Right ventricle myocardium inferior (tissue), 1 donor: ENCODE data around the gene CCL1. TPM values are rescaled to one million over a fixed set of nuclear protein-coding genes. Genes with fewer than 3 reads are reported as not detected.

ENCODE experiments used
- ATAC-seq: fragments of 200-7000 bp; cut with Tn5 transposase; one replicate; pipeline ENCODE4 v1.9.1; 2020; ENCODE audit warnings: mild to moderate bottlenecking, moderate library complexity
- DNase-seq: peaks from one replicate; pipeline ENCODE4 v3.0.0; 2021; ENCODE audit errors: missing footprints
- intact Hi-C: fragments of 100-400 bp; cut with DNase I; formaldehyde crosslinking; loops from one replicate; pipeline ENCODE4 v1.11.0; 2022
- total RNA-seq: library from RNA; stranded (reverse); fragmentation: NEBNext Ultra II Directional; extraction: Animal tissue kit (Norgen Biotek cat#: 25700); gene quantifications from one replicate; pipeline ENCODE4 v1.2.1, GENCODE V29; 2021
- donor health status: DM: no; HTN: yes; CAD: no; lungs with severe emphysema.

CCL1 gene
- total RNA-seq, 1 donor from 2014 or later: not detected

DNA sequence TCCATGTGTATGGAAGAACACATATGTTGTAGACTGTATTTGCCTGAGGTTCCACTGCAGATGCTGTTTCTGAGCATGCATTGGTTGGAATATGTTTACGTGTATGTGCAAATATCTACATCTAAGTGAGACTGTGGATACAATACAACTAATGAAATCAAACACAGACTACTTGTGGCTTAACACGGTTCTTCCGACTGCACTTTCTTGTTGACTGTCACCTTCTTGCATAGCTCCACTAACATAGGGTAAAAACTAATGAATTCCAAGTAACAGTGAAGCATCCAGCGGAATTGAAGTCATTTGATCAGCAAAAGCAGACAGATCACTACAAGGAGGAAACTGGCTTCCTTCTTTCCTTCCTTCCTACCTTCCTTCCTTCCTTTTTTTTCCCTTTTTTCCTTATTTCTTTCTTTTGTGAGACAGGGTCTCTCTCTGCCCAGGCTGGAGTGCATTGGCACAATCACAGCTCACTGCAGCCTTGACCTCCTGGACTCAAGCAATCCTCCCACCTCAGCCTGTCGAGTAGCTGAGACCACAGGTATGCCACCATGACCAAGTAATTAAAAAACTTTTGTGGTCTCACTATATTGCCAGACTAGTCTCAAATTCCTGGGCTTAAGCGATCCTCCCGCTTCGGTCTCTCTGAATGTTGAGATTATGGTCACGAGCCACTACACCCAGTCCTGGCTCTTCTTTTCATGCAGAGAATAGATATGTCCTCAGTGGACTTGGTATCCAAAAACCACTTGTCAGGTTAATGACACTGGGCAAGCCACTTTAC, 22.0 kb upstream of the CCL1 start:
- no peak for ATAC-seq
- intact Hi-C loops: no loop called here

DNA sequence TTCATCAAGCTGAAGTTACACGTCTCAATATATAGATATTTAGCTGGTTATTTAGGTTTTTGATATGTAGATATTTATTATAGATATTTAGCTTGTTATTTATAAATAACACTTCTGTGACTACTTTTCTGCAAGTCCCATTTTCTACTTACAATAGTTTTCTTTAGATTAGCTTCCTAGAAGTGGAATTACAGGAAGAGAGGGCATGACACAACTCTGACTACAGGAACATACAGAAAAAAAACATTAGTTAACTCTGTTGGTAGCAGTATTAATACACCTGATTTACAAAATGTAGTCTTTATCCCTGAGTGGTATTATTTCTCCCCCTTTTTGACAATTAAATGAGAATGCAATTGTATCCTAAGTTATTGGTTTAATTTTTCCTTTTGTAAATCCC, 21.2 kb upstream of the CCL1 start:
- ATAC-seq: no peak

More for the DNA sequence above, 22.0 kb upstream of the CCL1 start:
- no peak for DNase-seq

DNA sequence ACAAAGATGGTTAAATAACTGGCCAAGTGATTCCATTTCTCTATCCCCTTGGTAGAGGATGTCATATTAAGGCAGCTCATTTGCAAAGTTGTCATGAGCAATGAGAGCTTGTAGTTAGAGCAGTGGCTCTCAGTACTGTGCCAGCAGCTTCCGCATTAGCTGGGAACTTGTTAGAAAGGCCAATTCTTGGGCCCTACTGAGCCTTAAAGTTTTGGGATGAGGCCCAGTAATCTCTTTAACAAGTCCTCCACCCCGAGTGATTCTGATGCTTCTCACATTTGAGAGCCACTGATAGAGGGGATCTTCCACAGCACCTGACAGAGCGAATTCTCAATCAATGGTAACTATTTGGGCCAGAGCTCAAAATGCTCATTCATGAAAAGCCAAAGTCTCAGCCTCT, 20.2 kb upstream of the CCL1 start:
- no peak for DNase-seq
- intact Hi-C loops: no loop called here
- no peak for ATAC-seq

More for the DNA sequence above, 21.2 kb upstream of the CCL1 start:
- DNase-seq: no peak
- intact Hi-C loops: no loop called here

DNA sequence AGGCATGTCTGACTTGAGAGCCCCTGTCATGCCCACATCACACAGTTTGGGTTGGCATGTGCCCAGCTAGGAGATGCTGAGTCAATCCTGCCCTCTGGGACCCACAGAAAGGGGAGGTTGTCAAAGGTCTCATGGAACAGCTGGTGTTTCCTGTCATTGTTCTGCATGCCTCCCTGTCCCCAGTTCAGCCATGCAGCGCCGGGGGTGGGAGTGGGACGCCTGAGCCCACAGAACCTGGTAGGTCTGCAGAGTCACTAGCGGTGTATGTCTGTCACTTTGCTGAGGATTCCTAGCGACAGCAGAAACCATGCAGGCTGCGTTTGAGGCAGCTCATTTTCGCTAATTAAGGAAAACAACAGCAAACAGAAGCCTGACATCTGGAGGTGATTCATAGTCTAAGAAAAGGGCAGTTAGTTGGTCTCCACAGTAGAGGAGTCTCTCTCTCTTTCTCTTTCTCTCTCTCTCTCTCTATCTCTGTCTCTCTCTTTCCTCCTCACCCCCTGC, 19.6 kb upstream of the CCL1 start:
- ATAC-seq: no peak
- DNase-seq: no peak
- intact Hi-C loops: no loop called here

DNA sequence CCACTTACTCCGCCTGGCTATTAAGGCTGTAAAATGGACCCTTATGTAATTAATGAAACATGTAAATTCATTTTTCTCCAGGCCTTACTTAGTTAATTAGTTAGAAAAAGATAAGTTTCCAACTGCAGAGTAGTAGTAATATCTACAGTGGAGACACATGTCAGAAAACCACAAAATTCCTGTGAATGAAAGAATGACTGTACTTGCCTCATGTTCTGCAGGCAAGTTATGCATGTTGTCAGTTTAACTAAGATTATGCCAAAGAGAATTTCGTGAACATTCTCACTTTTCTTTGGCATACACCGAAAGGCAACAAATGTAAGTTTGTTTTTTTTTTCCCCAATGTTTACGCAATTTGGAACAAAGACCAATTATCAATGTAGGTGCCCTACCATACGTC, 16.8 kb upstream of the CCL1 start:
- intact Hi-C loops: no loop called here
- DNase-seq: no peak
- no peak for ATAC-seq

DNA sequence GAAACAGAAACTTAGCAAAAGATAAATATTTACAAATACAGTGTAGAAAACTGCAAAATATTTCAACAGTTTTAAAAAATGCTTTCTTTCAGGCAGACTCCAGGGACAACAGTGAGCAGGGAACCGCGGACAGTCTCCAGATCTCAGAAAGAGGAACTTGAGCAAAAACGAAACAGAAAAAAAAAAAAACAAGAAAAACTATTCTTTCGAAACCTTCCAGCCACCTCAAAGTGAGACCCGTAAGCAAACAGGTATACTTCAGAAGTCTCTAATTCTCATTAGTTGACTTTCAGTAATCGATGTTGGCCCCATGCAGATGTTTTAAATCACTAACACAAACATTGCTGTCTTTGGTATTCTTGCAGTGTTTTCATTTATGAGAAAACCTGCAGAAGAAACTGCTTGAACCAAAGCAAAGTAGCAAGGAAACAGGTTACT, 15.7 kb upstream of the CCL1 start:
- intact Hi-C loops: no loop called here
- DNase-seq (no peak), ATAC-seq (no peak)

DNA sequence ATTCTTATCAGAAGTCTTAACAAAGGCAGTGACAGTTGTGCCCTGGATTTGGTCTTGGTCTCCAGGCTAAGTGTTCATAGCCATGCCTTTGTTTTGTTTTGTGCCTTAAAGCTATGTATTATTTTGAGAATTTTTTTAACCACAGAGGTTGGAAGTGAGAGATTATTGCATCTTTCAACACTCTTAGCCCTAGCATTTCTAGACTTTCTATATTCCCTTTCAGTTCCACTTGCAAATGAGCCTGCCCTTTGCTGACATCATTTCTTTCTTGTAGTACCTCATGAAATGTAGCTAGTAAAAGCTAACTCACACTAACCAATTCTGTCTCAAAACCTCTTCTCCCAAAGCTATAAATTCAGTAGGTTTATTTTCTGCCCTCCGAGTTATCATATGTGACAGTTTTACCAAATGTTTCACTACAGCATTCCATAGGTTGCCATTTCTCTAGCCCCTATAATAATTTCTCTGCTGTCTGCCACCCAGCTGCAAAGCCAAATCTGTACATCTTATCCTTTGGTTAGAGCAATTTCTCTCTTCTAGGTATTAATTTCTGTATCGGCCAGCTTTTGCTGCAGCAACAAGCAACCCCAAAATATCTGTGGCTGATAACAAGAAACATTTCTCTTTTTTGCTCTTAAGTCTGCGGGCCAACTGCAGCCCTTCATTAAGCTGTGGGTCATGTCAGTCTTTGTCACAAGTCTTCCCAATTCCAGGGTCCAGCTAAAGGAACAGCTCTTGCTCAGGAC, 14.2 kb upstream of the CCL1 start:
- no peak for DNase-seq
- ATAC-seq: no peak

DNA sequence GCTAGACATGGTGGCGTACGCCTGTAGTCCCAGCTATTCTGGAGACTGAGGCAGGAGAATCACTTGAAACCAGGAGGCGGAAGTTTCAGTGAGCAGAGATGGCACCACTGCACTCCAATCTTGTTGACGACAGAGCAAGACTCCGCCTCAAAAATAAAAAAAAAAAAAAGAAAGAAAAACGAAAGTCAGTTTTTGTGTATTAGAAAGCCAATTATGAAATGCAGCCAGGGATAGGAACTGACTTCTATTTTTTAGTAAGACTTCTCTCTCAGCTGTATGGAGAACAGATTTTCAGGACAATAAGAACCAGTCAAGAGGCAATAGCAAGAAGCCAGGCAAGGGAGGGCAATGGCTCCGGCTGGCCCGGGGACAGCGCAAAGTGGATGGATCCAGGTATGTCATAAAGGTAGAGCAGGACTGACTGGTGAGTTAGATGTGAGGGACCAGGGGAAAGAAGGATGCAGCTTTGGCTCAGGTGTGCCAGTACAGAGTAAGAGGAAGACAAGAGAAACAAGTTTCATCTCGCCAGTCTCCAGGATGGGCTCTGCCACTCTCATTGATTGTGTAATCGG, 12.5 kb upstream of the CCL1 start:
- DNase-seq (no peak), ATAC-seq (no peak)
- intact Hi-C loops: no loop called here

More for the DNA sequence above, 14.2 kb upstream of the CCL1 start:
- intact Hi-C loops: no loop called here

DNA sequence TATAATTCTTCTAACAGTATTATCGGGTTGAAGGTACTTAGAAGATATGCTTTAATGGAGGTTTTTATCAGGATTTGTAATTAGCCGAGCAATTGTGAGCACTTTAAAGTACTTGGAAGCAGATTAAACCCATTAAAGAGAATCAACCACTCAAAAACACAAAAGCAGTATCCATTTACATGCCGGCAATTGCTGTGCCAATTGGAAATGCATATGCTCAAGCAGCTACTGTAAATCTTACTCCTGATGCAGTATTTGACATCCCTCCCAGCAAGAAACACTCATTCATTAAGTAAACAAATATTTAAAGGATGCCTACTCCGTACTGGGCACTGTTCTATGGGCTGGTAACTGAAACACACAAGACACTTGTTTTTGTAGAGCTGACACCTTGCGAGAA, 11.4 kb upstream of the CCL1 start:
- ATAC-seq (no peak), DNase-seq (no peak)
- intact Hi-C loops: no loop called here

DNA sequence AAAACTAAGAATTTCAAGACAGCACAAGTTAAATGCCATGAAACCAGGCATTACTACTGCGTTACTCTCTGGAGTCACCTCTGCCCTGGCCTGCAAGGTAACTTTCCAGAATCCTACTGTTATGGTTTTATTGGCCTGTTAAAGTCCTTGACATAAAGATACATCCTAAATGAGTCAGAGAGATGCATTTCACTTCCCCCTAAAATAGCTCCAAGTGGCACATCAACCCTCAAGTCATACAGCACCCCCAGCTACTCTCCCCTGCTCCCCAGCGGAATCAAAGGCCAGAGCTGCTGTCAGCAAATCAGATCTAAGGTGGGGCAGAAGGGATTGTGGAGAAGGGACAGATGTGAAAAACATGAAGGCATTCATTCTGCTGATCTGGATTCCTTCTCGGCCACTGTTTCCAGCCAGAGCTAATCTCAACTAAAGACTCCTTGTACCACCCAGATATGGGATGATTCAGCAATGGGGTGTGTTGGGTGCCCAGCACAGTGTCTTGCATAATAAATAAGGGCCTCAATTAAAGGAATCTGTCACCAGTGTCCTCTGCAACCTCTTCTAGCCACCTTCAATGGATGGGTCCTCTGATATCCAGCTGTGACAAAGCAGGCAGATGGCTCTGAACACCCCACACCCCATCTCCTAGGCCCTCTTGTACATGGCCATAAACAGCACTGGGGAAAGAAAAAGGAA, 8.5 kb upstream of the CCL1 start:
- intact Hi-C loops: no loop called here
- no peak for DNase-seq
- no peak for ATAC-seq

DNA sequence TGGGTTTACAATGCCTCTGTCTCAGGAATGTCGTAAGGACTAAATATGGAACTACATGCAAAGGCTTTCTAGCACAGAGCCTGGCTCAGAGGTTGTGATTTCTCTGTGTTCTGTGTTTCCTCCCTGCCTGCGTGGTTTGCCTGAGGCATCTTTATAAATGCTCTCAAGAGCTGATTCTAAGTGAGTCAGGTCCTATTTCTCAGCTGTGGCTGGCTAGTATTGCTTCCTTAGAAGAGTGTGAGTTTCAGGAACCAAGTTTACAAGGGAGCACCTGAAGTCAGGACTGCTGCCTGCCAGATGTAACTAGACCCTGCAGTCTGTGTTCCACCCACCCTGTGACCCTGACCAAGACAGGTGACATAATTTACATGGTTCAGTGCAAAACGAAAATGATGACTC, 8.0 kb upstream of the CCL1 start:
- ATAC-seq: no peak
- no peak for DNase-seq
- intact Hi-C loops: no loop called here

DNA sequence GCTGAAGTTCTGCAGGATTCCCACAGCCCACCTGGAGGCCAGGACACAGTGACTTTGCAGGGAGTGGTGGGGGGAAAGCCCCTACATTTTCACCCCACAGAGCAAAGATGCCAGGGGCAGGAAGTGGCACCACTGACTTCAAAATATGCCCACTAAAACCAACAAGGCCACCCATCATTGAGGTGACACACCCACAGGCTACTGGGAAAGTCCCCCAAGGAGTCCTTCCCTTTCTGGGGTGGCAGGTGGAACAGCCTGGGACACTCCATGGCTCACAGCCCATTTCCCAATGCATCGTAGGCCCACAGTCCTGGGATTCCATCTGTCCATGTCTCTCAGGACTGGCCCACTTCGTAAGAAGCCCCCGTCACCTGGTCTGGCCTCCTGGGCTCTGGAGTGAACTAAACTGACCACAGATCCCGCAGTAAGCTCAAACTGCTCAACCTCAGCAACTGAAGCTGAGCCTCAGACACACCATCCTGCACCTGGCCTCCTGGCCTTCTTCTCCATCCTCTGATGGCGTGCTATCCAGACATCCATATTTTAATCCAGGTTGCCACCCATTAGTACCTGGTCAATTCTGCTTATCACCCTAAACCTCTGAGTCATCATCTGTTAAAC, 7.5 kb upstream of the CCL1 start:
- DNase-seq (no peak), ATAC-seq (no peak)
- intact Hi-C loops: no loop called here

DNA sequence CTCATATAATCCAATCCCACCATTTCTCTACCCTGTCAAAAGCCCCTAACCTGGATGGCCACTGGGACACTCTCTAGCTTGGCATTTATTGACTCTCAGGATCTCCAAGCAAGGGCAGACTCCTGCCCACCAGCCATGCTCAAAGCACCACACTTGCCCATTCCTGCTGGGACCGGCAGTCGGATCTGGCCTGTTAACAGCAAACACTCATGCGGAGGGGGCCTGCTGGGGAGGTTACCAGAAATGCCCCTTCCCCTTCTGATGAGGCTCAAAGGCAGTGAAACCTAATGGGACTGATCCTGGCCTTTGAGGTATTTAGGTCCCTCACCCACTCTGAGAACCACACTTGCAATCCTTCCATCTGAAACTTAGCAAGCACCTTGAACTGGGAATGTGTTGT, 6.5 kb upstream of the CCL1 start:
- intact Hi-C loops: no loop called here
- DNase-seq (no peak), ATAC-seq (no peak)

DNA sequence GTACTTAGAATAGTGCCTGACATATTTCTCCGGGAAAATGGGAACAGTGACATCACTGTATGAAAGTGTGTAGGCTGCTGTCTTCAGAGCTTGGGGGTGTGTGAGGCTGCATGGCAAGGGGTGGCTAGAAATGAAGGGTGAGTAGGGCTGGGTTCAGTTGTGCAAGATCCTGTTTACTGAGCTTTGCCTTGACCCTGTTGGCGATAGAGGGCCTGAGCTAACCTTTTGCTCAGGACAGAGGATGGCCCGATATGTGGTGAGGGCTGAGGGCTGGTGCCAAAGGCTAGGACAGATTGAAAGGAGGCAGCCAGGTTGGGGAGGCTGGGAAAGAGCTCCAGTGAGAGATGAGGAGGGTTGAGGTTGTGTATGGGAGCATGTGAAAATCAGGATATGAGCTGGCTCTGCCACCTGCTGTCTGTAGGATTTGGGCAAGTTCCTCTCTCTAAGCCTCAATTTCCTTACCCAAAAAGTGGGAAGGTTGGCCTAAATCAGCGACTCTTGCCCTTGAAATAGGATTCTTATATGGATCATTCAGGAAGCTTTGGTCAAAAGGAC, 6.0 kb upstream of the CCL1 start:
- ATAC-seq: no peak

DNA sequence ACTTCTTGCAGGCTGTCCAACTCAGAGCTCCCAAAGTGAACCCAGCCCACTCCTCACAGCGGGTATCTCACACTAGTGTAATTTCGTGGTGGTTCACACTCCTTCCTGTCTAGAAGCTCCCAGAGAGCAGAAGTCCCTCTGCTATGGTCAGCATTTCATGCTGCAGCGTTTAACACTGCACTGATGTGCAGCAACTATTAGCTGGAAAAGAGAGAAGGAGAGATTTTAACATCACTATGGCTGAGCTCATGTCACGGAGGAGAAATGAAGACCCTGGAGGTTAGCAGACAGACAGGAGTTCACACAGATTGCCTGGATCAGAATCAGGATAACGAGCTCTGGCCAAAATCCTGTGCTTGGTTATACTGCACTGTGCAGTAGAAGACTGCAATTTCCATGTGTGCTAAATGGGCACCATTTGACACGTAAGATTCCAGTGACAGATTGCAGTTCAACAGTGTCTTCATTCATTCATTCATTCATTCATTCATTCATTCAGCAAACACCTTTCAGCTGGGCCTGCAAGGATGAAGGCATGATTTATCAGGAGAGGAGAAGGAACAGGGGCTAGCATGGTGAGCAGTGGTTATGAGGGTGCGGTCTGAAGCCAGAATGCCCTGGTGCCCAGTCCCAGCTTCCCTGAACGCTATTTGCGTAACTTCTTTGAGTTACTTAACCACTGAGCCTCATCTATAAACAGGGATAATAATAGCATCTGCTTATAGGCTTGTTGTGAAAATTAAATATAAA, 5.3 kb upstream of the CCL1 start:
- DNase-seq (no peak), ATAC-seq (peak; percentile 45)
- intact Hi-C loops: no loop called here

More for the DNA sequence above, 6.0 kb upstream of the CCL1 start:
- no peak for DNase-seq
- intact Hi-C loops: no loop called here

DNA sequence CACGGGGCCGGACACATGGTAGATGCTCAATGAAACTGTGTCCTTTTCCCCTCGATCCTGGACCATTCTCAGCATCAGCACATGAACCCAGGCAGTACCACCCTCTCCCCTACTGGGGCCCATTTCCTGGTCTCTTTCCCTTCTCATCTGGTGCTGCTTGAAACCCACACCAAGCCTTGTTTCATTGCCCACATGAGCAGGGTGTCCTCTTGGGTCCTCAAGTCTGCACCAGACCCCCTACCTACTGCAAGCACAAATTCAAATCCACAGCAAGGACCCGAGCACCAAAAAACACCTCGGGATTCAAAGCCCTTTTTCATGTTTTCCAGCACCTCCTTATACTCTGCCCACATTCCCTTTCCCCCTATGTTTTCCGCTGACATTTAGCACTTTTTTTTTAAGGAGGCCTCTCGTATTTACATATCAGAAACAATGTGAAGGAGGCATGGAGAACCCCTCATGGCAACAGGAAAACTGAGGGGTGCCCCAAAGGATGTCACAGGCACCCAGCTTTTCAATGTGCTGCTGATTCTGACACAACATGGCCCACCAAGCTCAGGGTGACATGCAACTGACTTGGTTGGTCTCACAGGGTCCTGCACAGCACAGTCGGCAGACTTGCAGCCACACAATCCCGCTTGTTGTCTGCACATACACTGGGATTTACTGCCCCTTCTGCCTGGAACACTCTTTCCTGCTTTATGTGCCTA, 4.6 kb upstream of the CCL1 start:
- ATAC-seq: no peak
- DNase-seq: no peak
- intact Hi-C loops: no loop called here

DNA sequence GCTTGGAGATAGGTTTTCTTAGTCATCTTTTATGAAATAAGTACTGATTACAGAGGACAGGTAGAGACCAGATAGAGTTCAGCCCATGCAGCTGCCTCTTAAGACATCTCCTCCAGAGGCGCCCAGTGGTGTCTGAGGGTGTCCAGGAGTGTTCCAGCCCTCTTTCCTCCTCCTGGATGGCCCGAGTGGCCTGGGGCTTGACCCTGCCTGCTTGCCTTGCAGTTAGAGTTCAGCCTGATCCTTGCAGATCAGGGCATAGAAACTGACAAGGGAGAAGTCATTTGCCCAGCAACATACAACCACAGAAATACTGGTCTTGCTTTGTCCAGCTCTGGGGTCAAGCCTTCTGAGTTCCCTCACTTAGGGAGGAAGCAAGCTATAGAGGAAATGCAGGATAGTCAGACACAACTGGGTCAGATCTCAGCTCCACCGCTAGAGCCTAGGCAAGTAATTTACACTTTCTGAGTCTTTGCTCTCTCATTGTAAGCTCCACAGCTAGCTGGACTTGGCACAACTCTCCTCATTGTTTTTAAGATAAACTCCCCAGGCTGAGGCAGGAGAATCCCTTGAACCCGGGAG, 3.6 kb upstream of the CCL1 start:
- ATAC-seq (no peak), DNase-seq (no peak)

More for the DNA sequence above, 3.6 kb upstream of the CCL1 start:
- intact Hi-C loops: no loop called here
